ENCODE measurements around the gene DRC7. TPM values are rescaled to one million over a fixed set of nuclear protein-coding genes. Genes with fewer than 3 reads are reported as not detected.

The DRC7 gene
- total and polyA plus RNA-seq, 4 donors: 0.06 to 1.8 (median 0.08) TPM; not detected in 1

DNA sequence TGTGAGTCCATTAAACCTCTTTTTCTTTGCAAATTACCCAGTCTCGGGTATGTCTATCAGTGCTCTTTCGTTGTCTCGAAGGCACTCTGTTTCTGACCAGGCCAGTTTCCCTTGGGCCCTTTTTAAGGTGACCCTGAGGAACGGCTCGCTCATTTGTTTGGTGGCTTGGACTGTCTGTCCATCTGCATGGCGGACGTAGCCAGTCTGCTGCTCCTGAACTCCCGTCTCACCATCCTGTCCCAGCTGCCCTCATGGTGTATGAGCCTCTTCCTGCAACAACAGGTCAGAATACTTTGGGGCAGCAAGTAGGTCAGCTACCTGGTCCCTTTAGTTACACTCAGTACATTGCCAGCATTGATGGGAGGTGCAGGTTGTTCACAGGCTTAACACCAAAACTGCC lies 19.0 kb downstream of the DRC7 start:
- 95% methylated on average over 8 of the region's 8 CpGs for WGBS
- Histone ChIP-seq H3K9ac (ENCODE audit: low read depth in 1 of 2, low read length in 2 of 2) (no peak overlapping the region), H3K36me3 (ENCODE audit: control insufficient read depth in 4 of 4, insufficient read depth in 3 of 4, low read depth in 1 of 4, low read length in 3 of 4) (no peaks in the 10 kb centered on the region), H3K27me3 (ENCODE audit: control insufficient read depth in 4 of 4, insufficient read depth in 4 of 4, low read length in 3 of 4) (no peaks in the 10 kb centered on the region), H3K27ac (ENCODE audit: low read depth in 1 of 2, low read length in 2 of 2) (no peak overlapping the region), H3K4me1 (ENCODE audit: control insufficient read depth in 4 of 4, insufficient read depth in 4 of 4, low read length in 3 of 4) (peaks cover 0 to 3% (median 0%) of the 10 kb centered on the region in 4 donors), H3K4me3 (ENCODE audit: low read depth in 1 of 3, low read length in 3 of 3) (no peak overlapping the region), H3K9me3 (ENCODE audit: control insufficient read depth in 4 of 4, low read length in 3 of 4) (no peaks in the 10 kb centered on the region)
- TF ChIP-seq RAD21 (IDR thresholded peaks at IDR 0.05) (no peak), HNF4G (IDR thresholded peaks at IDR 0.05) (no peak), JUND (IDR thresholded peaks at IDR 0.05) (no peak), SP1 (IDR thresholded peaks at IDR 0.05) (no peak), YY1 (IDR thresholded peaks at IDR 0.05) (no peak), NR2F2 (IDR thresholded peaks at IDR 0.05) (no peak)
- no peak for DNase-seq (ENCODE audit: low spot score)

DNA sequence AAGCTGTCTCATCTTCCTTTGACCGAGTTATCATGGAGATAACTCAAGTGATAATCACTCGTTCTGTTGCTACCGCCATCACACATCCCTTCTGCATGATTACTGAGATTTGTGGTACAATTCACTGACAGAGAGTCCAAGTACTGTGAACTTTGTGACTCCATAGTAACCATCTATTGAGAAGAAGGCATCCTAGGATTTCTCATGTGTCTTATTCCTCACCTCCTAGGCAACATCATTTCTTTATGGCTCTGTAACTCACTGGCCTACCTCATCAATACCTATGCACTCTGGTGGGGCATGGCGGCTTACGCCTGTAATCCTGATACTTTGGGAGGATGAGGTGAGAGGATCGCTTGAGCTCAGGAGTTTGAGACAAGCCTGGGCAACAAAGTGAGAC lies 19.4 kb downstream of the DRC7 start:
- Histone ChIP-seq H3K4me1 (ENCODE audit: control insufficient read depth in 4 of 4, insufficient read depth in 4 of 4, low read length in 3 of 4) (peaks cover 0 to 3% (median 0%) of the 10 kb centered on the region in 4 donors), H3K9me3 (ENCODE audit: control insufficient read depth in 4 of 4, low read length in 3 of 4) (no peaks in the 10 kb centered on the region), H3K27ac (ENCODE audit: low read depth in 1 of 2, low read length in 2 of 2) (no peak overlapping the region), H3K36me3 (ENCODE audit: control insufficient read depth in 4 of 4, insufficient read depth in 3 of 4, low read depth in 1 of 4, low read length in 3 of 4) (no peaks in the 10 kb centered on the region), H3K9ac (ENCODE audit: low read depth in 1 of 2, low read length in 2 of 2) (no peak overlapping the region), H3K27me3 (ENCODE audit: control insufficient read depth in 4 of 4, insufficient read depth in 4 of 4, low read length in 3 of 4) (no peaks in the 10 kb centered on the region), H3K4me3 (ENCODE audit: low read depth in 1 of 3, low read length in 3 of 3) (no peak overlapping the region)
- TF ChIP-seq YY1 (IDR thresholded peaks at IDR 0.05) (no peak), FOXA1 (IDR thresholded peaks at IDR 0.05) (no peak), RAD21 (IDR thresholded peaks at IDR 0.05) (no peak), HNF4G (IDR thresholded peaks at IDR 0.05) (no peak), RXRA (IDR thresholded peaks at IDR 0.05) (no peak), HNF4A (conservative IDR thresholded peaks at IDR 0.05) (no peak), FOXA2 (IDR thresholded peaks at IDR 0.05) (no peak), NR2F2 (IDR thresholded peaks at IDR 0.05) (no peak), EGR1 (IDR thresholded peaks at IDR 0.05; ENCODE audit: low read depth in 2 of 2) (no peak), GABPA (IDR thresholded peaks at IDR 0.05 in 1 of 2, conservative IDR thresholded peaks at IDR 0.05 in 1 of 2) (no peak), TAF1 (conservative IDR thresholded peaks at IDR 0.05) (no peak), JUND (IDR thresholded peaks at IDR 0.05) (no peak), SP1 (IDR thresholded peaks at IDR 0.05) (no peak)
- TF ChIP-seq, protein P1, sequence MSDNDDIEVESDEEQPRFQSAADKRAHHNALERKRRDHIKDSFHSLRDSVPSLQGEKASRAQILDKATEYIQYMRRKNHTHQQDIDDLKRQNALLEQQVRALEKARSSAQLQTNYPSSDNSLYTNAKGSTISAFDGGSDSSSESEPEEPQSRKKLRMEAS (IDR thresholded peaks at IDR 0.05): no peak
- TF ChIP-seq, protein P2, sequence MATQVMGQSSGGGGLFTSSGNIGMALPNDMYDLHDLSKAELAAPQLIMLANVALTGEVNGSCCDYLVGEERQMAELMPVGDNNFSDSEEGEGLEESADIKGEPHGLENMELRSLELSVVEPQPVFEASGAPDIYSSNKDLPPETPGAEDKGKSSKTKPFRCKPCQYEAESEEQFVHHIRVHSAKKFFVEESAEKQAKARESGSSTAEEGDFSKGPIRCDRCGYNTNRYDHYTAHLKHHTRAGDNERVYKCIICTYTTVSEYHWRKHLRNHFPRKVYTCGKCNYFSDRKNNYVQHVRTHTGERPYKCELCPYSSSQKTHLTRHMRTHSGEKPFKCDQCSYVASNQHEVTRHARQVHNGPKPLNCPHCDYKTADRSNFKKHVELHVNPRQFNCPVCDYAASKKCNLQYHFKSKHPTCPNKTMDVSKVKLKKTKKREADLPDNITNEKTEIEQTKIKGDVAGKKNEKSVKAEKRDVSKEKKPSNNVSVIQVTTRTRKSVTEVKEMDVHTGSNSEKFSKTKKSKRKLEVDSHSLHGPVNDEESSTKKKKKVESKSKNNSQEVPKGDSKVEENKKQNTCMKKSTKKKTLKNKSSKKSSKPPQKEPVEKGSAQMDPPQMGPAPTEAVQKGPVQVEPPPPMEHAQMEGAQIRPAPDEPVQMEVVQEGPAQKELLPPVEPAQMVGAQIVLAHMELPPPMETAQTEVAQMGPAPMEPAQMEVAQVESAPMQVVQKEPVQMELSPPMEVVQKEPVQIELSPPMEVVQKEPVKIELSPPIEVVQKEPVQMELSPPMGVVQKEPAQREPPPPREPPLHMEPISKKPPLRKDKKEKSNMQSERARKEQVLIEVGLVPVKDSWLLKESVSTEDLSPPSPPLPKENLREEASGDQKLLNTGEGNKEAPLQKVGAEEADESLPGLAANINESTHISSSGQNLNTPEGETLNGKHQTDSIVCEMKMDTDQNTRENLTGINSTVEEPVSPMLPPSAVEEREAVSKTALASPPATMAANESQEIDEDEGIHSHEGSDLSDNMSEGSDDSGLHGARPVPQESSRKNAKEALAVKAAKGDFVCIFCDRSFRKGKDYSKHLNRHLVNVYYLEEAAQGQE (IDR thresholded peaks at IDR 0.05): no peak
- TF ChIP-seq, protein P3, sequence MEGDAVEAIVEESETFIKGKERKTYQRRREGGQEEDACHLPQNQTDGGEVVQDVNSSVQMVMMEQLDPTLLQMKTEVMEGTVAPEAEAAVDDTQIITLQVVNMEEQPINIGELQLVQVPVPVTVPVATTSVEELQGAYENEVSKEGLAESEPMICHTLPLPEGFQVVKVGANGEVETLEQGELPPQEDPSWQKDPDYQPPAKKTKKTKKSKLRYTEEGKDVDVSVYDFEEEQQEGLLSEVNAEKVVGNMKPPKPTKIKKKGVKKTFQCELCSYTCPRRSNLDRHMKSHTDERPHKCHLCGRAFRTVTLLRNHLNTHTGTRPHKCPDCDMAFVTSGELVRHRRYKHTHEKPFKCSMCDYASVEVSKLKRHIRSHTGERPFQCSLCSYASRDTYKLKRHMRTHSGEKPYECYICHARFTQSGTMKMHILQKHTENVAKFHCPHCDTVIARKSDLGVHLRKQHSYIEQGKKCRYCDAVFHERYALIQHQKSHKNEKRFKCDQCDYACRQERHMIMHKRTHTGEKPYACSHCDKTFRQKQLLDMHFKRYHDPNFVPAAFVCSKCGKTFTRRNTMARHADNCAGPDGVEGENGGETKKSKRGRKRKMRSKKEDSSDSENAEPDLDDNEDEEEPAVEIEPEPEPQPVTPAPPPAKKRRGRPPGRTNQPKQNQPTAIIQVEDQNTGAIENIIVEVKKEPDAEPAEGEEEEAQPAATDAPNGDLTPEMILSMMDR (IDR thresholded peaks at IDR 0.05; ENCODE audit: low read depth, low read length, missing input control): no peak
- TF ChIP-seq, protein P4, sequence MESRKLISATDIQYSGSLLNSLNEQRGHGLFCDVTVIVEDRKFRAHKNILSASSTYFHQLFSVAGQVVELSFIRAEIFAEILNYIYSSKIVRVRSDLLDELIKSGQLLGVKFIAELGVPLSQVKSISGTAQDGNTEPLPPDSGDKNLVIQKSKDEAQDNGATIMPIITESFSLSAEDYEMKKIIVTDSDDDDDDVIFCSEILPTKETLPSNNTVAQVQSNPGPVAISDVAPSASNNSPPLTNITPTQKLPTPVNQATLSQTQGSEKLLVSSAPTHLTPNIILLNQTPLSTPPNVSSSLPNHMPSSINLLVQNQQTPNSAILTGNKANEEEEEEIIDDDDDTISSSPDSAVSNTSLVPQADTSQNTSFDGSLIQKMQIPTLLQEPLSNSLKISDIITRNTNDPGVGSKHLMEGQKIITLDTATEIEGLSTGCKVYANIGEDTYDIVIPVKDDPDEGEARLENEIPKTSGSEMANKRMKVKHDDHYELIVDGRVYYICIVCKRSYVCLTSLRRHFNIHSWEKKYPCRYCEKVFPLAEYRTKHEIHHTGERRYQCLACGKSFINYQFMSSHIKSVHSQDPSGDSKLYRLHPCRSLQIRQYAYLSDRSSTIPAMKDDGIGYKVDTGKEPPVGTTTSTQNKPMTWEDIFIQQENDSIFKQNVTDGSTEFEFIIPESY (IDR thresholded peaks at IDR 0.05): no peak
- TF ChIP-seq, protein P5, sequence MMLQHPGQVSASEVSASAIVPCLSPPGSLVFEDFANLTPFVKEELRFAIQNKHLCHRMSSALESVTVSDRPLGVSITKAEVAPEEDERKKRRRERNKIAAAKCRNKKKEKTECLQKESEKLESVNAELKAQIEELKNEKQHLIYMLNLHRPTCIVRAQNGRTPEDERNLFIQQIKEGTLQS (IDR thresholded peaks at IDR 0.05): no peak
- no peak for DNase-seq (ENCODE audit: low spot score)
- 89% methylated on average over 6 of the region's 6 CpGs for WGBS
